ENCODE results near the gene PRM3.

DNA sequence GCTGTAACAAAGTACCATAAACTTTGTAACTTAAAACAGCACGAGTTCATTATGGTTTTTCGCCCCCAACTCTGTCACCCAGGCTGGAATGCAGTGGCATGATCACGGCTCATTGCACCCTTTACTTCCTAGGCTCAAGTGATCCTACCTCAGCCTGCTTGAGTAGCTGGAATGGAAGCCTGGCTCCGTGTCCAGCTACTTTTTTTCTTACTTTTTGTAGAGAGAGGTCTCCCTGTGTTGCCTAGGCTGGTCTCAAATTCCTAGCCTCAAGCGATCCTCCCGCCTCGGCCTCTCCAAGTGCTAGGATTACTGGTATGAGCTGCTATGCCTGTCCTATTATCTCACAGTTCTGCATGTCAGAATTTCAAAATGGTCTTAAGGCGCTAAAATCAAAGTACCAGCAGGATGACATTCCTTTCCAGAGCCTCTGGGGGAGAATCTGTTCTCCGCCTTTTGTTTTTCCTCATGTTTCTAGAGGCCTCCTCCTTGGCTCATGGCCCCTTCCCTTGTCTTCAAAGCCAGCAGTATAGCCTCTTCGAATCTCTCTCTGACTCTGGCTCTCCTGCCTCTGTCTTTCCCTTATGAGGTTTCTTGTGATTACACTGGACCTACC lies 17.8 kb upstream of the PRM3 start:
- TF ChIP-seq, protein P1, sequence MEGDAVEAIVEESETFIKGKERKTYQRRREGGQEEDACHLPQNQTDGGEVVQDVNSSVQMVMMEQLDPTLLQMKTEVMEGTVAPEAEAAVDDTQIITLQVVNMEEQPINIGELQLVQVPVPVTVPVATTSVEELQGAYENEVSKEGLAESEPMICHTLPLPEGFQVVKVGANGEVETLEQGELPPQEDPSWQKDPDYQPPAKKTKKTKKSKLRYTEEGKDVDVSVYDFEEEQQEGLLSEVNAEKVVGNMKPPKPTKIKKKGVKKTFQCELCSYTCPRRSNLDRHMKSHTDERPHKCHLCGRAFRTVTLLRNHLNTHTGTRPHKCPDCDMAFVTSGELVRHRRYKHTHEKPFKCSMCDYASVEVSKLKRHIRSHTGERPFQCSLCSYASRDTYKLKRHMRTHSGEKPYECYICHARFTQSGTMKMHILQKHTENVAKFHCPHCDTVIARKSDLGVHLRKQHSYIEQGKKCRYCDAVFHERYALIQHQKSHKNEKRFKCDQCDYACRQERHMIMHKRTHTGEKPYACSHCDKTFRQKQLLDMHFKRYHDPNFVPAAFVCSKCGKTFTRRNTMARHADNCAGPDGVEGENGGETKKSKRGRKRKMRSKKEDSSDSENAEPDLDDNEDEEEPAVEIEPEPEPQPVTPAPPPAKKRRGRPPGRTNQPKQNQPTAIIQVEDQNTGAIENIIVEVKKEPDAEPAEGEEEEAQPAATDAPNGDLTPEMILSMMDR (IDR thresholded peaks at IDR 0.05), result no peak
- TF ChIP-seq POLR2A (IDR thresholded peaks at IDR 0.05) (no peak), POLR2AphosphoS5 (IDR thresholded peaks at IDR 0.05) (no peak)

Measured in sigmoid colon (tissue), 4 donors.